H1 (cell line): Measurements from ENCODE around the gene OTOF. TPM values are rescaled to one million over a fixed set of nuclear protein-coding genes. Genes with fewer than 3 reads are reported as not detected.

Source experiments
- CTCF ChIA-PET: fragments of 300-600 bp; sonication (Branson Sonifier 250); formaldehyde crosslinking; loops from one replicate; lab custom pipeline; 2021; ENCODE audit not compliant: partially characterized antibody; lab: Charles Lee
- POLR2A ChIA-PET: fragments of 300-600 bp; sonication (Branson Sonifier 250); formaldehyde crosslinking; loops from one replicate; lab custom pipeline; 2021; ENCODE audit warnings: inconsistent platforms; ENCODE audit not compliant: partially characterized antibody; lab: Charles Lee
- DNase-seq, 2 experiments: peaks; one replicate each; pipeline versions ENCODE4 v3.0.0 to v3.0.0-alpha.2; 2010 to 2022; ENCODE audit warnings: low spot score in 2 of 2, low read depth in 1 of 2, mixed read lengths in 1 of 2
- FAIRE-seq: peaks from 2 replicates; lab custom pipeline; 2011; peaks lifted over from hg19 to GRCh38; lab: Jason Lieb, UNC
- H2AFZ ChIP-seq: 2 replicates; pipeline ENCODE4 v1.8.1; 2012; ENCODE audit warnings: low read length, inconsistent platforms
- H2AK5ac ChIP-seq: 2 replicates; pipeline ENCODE4 v1.6.1; 2013; ENCODE audit warnings: low read depth, low read length
- H2BK120ac ChIP-seq: replicated peaks from 2 replicates; pipeline ENCODE3; 2013; ENCODE audit warnings: low read depth, low read length, inconsistent platforms
- H2BK12ac ChIP-seq: 2 replicates; pipeline ENCODE4 v1.6.1; 2013; ENCODE audit warnings: low read depth, low read length
- H2BK15ac ChIP-seq: 2 replicates; pipeline ENCODE4 v1.6.1; 2013; ENCODE audit warnings: low read length
- H2BK20ac ChIP-seq: 2 replicates; pipeline ENCODE4 v1.6.1; 2013; ENCODE audit warnings: low read length
- H2BK5ac ChIP-seq: 2 replicates; pipeline ENCODE4 v1.6.1; 2013; ENCODE audit warnings: low read depth, low read length
- H3K14ac ChIP-seq: 2 replicates; pipeline ENCODE4 v1.6.1; 2013; ENCODE audit warnings: inconsistent platforms; ENCODE audit not compliant: insufficient read length
- H3K18ac ChIP-seq: 2 replicates; pipeline ENCODE4 v1.6.1; 2013; ENCODE audit warnings: low read length; ENCODE audit errors: extremely low read depth
- H3K23ac ChIP-seq: 2 replicates; pipeline ENCODE4 v1.6.1; 2013; ENCODE audit warnings: inconsistent platforms; ENCODE audit not compliant: insufficient read length
- H3K23me2 ChIP-seq: 2 replicates; pipeline ENCODE4 v1.6.1; 2013; ENCODE audit warnings: low read depth, low read length
- H3K27ac ChIP-seq: 2 replicates; pipeline ENCODE4 v1.6.1; 2011; ENCODE audit warnings: low read depth, low read length, inconsistent platforms
- H3K27me3 ChIP-seq, 4 experiments: replicated peaks in 1 of 4; 1 replicate in 1 of 4; 2 replicates in 3 of 4; pipeline versions ENCODE4 v1.6.1 to v1.8.1; 2011 to 2013; ENCODE audit warnings: low read length in 3 of 4, mild to moderate bottlenecking in 3 of 4, inconsistent platforms in 2 of 4, mixed read lengths in 2 of 4, moderate library complexity in 1 of 4; ENCODE audit not compliant: control insufficient read depth in 3 of 4, insufficient read depth in 3 of 4; ENCODE audit errors: extremely low read depth in 1 of 4
- H3K36me3 ChIP-seq, 4 experiments: 2 replicates each; pipeline versions ENCODE4 v1.6.1 to v1.8.1; 2011 to 2013; ENCODE audit warnings: mild to moderate bottlenecking in 4 of 4, low read length in 3 of 4, moderate library complexity in 2 of 4, control low read depth in 1 of 4, inconsistent platforms in 1 of 4; ENCODE audit not compliant: insufficient read depth in 4 of 4, control insufficient read depth in 2 of 4
- H3K4ac ChIP-seq: replicated peaks from 2 replicates; pipeline ENCODE3; 2013; ENCODE audit warnings: low read length, low read depth, mixed read lengths, inconsistent platforms; ENCODE audit not compliant: insufficient read length
- H3K4me1 ChIP-seq, 4 experiments: replicated peaks in 1 of 4; 1 replicate in 1 of 4; 2 replicates in 3 of 4; pipeline versions ENCODE4 v1.6.1 to v1.8.1; 2011 to 2013; ENCODE audit warnings: low read length in 3 of 4, inconsistent platforms in 2 of 4, mixed read lengths in 1 of 4; ENCODE audit not compliant: insufficient read depth in 4 of 4, control insufficient read depth in 3 of 4
- H3K4me2 ChIP-seq, 2 experiments: 2 replicates each; pipeline versions ENCODE4 v1.6.1 to v1.8.1; 2011 to 2013; ENCODE audit warnings: low read depth in 2 of 2, low read length in 2 of 2, control low read depth in 1 of 2, inconsistent platforms in 1 of 2, mild to moderate bottlenecking in 1 of 2; ENCODE audit not compliant: insufficient read depth in 1 of 2
- H3K4me3 ChIP-seq, 4 experiments: fragments of 200-600, 300-600 bp in 1 of 4; sonication (generic), shearing (Covaris generic), sonication (Bioruptor Twin) in 1 of 4; 2 replicates each; pipeline versions ENCODE4 v1.5.1 to v1.8.1; 2011 to 2016; ENCODE audit warnings: low read length in 4 of 4, low read depth in 3 of 4, control low read depth in 2 of 4, inconsistent platforms in 2 of 4, mild to moderate bottlenecking in 2 of 4, mixed read lengths in 1 of 4, moderate library complexity in 1 of 4; ENCODE audit not compliant: insufficient read depth in 2 of 4; ENCODE audit errors: extremely low read depth in 1 of 4
- H3K56ac ChIP-seq: replicated peaks from 2 replicates; pipeline ENCODE3; 2013; ENCODE audit warnings: low read depth, mild to moderate bottlenecking, mixed read lengths, low read length, inconsistent platforms; ENCODE audit not compliant: insufficient read length
- H3K79me1 ChIP-seq: 2 replicates; pipeline ENCODE4 v1.6.1; 2013; ENCODE audit warnings: low read depth, low read length, control low read depth
- H3K79me2 ChIP-seq, 2 experiments: 2 replicates each; pipeline versions ENCODE4 v1.6.1 to v1.8.1; 2012 to 2013; ENCODE audit warnings: low read length in 2 of 2, mild to moderate bottlenecking in 2 of 2, inconsistent platforms in 1 of 2; ENCODE audit not compliant: insufficient read depth in 2 of 2, control insufficient read depth in 1 of 2
- H3K9ac ChIP-seq, 4 experiments: replicated peaks in 1 of 4; 1 replicate in 1 of 4; 2 replicates in 3 of 4; pipeline versions ENCODE4 v1.6.1 to v1.8.1; 2011 to 2013; ENCODE audit warnings: low read depth in 3 of 4, low read length in 3 of 4, control low read depth in 2 of 4, mild to moderate bottlenecking in 2 of 4, moderate library complexity in 2 of 4, inconsistent platforms in 1 of 4; ENCODE audit errors: extremely low read depth in 1 of 4
- H3K9me3 ChIP-seq, 2 experiments: 2 replicates each; pipeline versions ENCODE4 v1.6.1 to v1.8.1; 2012 to 2013; ENCODE audit warnings: mild to moderate bottlenecking in 2 of 2, moderate library complexity in 2 of 2, control low read depth in 1 of 2, inconsistent platforms in 1 of 2, low read depth in 1 of 2, low read length in 1 of 2, mixed read lengths in 1 of 2; ENCODE audit not compliant: insufficient read depth in 2 of 2
- H4K20me1 ChIP-seq, 2 experiments: replicated peaks in 1 of 2; 2 replicates each; pipeline versions ENCODE3 to v1.8.1; 2011 to 2013; ENCODE audit warnings: inconsistent platforms in 2 of 2, low read length in 2 of 2, mild to moderate bottlenecking in 1 of 2; ENCODE audit not compliant: insufficient read depth in 2 of 2, control insufficient read depth in 1 of 2
- H4K5ac ChIP-seq: 2 replicates; pipeline ENCODE4 v1.6.1; 2013; ENCODE audit warnings: low read length, low read depth, mixed read lengths, inconsistent platforms; ENCODE audit not compliant: insufficient read length
- H4K8ac ChIP-seq: 2 replicates; pipeline ENCODE4 v1.8.0; 2013; ENCODE audit warnings: mild to moderate bottlenecking, moderate library complexity, low read length, inconsistent platforms; ENCODE audit not compliant: insufficient read depth; ENCODE audit errors: extremely low read depth
- H4K91ac ChIP-seq: replicated peaks from 2 replicates; pipeline ENCODE3; 2013; ENCODE audit warnings: low read length, mixed read lengths, inconsistent platforms; ENCODE audit not compliant: insufficient read length
- WGBS, 2 experiments: shearing (Covaris generic) in 1 of 2; methylation state at CpG; one replicate each; pipeline versions ENCODE4 v1.1.6 to v1.1.7; 2013 to 2015; ENCODE audit warnings: low lambda C conversion rate in 2 of 2, mixed read lengths in 2 of 2, inconsistent platforms in 1 of 2, low coverage in 1 of 2, missing lambda C conversion rate in 1 of 2; ENCODE audit not compliant: insufficient replicate concordance in 2 of 2, insufficient coverage in 1 of 2, insufficient read length in 1 of 2; ENCODE audit errors: extremely low coverage in 1 of 2, missing lambda C conversion rate in 1 of 2; 5-methylcytosine and 5-hydroxymethylcytosine counted together
- polyA plus RNA-seq, 7 experiments: library from polyadenylated mRNA; depleted of rRNA in 3 of 7; stranded (reverse) in 5 of 7; unstranded in 2 of 7; fragments of >200 nt in 5 of 7; fragments of 200-250 nt in 2 of 7; gene quantifications; 1 replicate in 5 of 7; 2 replicates in 1 of 7; 4 replicates in 1 of 7; pipeline versions ENCODE4 v1.2.1 to v1.2.3, GENCODE V29; 2011 to 2013; ENCODE audit warnings: missing spikeins in 2 of 7, mixed read lengths in 2 of 7
- total RNA-seq: library from RNA; stranded (reverse); fragmentation: NEBNext Ultra II Directional; extraction: Animal tissue kit (Norgen Biotek cat#: 25700); gene quantifications from 2 replicates; pipeline ENCODE4 v1.2.1, GENCODE V29; 2021

The OTOF gene
- total and polyA plus RNA-seq, 2 of the 8 experiments (the other 6 are each of a cell fraction or from before 2014, with no cell fraction given) = 0.06 TPM; not detected in 1

- Histone ChIP-seq H3K36me3 (no peaks in the 10 kb centered on the region), H3K23ac (no peak overlapping the region), H3K23me2 (0 out of 2 replicates have a peak, but pooled peaks cover 3% of the 10 kb centered on the region), H3K4me3 (no peak overlapping the region), H2BK20ac (no peak overlapping the region), H3K27ac (no peak overlapping the region), H3K4me2 (no peak overlapping the region), H3K79me1 (no peaks in the 10 kb centered on the region), H4K20me1 (peaks cover 0 to 3% of the 10 kb centered on the region in 2 experiments), H3K27me3 (peaks cover 0 to 3% (median 0%) of the 10 kb centered on the region in 4 experiments; a peak in 1 of 7 replicates), H3K9me3 (no peaks in the 10 kb centered on the region), H3K14ac (no peak overlapping the region), H3K4me1 (peaks cover 0 to 12% (median 3%) of the 10 kb centered on the region in 4 experiments; a peak in 6 of 7 replicates), H3K56ac (no peak overlapping the region), H2BK15ac (no peak overlapping the region; the same call in 1 of the 2 replicates), H3K18ac (no peak overlapping the region), H4K5ac (no peak overlapping the region), H2BK5ac (no peak overlapping the region; the same call in 1 of the 2 replicates), H3K9ac (no peak overlapping the region), H3K4ac (no peak overlapping the region), H2BK12ac (0 out of 2 replicates have a peak overlapping the region, but pooled peaks have one; percentile 17), H2BK120ac (no peak overlapping the region), H2AK5ac (no peak overlapping the region), H4K8ac (no peak overlapping the region; the same call in 1 of the 2 replicates), H2AFZ (no peak overlapping the region), H4K91ac (no peak overlapping the region), H3K79me2 (no peaks in the 10 kb centered on the region)
- CTCF ChIA-PET = interaction anchor here (0.7 to 8.2 kb wide), 25 partner anchors 9 to 1096 kb away, joined by 3 to 68 read pairs (median 3); partner anchors contain the start of gene OTOF
- no peak for FAIRE-seq
- POLR2A ChIA-PET = interaction anchor here (1.1 to 1.2 kb wide), 2 partner anchors 167 to 279 kb away, joined by 3 read pairs; no protein-coding TSS in a partner anchor
- WGBS, 2 experiments = 93% methylated on average over 19 of the region's 22 CpGs; no CpG with 5 or more reads in 1 of the 2 experiments
- no peak for DNase-seq
Measured at GRCh38 chr2:26466662-26467310, 11.1 kb downstream of the OTOF start.
